Measurements from ENCODE around the gene AGFG1.

GRCh38 chr2:227497158-227497557, 25.2 kb downstream of the AGFG1 start:
- TF ChIP-seq, protein P1, sequence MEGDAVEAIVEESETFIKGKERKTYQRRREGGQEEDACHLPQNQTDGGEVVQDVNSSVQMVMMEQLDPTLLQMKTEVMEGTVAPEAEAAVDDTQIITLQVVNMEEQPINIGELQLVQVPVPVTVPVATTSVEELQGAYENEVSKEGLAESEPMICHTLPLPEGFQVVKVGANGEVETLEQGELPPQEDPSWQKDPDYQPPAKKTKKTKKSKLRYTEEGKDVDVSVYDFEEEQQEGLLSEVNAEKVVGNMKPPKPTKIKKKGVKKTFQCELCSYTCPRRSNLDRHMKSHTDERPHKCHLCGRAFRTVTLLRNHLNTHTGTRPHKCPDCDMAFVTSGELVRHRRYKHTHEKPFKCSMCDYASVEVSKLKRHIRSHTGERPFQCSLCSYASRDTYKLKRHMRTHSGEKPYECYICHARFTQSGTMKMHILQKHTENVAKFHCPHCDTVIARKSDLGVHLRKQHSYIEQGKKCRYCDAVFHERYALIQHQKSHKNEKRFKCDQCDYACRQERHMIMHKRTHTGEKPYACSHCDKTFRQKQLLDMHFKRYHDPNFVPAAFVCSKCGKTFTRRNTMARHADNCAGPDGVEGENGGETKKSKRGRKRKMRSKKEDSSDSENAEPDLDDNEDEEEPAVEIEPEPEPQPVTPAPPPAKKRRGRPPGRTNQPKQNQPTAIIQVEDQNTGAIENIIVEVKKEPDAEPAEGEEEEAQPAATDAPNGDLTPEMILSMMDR (IDR thresholded peaks at IDR 0.05; ENCODE audit: borderline replicate concordance, extremely low read depth, low read length, poor library complexity, severe bottlenecking): no peak
- TF ChIP-seq EZH2 (IDR thresholded peaks at IDR 0.05; ENCODE audit: borderline replicate concordance, low read depth, low read length, severe bottlenecking): no peak
